ENCODE results near the gene MGAT5. TPM values are rescaled to one million over a fixed set of nuclear protein-coding genes. Genes with fewer than 3 reads are reported as not detected.

The MGAT5 gene
- total and polyA plus RNA-seq, 2 donors from 2014 or later, result 14.3 to 40.9 TPM

DNA sequence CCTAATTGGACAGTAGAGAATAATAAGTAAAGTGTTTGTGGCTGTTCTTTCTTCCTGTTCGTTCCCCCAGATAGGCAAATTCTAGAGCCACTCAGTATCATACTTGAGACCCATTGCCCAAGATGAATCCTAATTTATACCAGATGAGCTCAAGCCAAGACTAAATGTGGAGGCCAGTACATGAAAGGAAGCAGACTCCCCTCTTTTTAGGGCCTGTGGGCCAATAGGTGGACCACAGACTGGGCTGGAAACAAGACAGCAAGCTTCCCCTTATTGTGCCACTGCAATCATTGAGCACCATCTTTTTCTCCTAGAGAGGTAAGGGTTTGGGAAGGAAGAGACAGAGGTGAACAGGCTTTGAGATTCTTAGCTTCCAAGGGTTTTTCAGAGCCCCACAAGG lies 141.9 kb downstream of the MGAT5 start:
- H3K27me3 ChIP-seq (ENCODE audit: control insufficient read depth, insufficient read depth, low read length), result no peaks in the 10 kb centered on the region
- H3K27ac ChIP-seq (ENCODE audit: low read depth in 2 of 2, low read length in 2 of 2), result no peak overlapping the region
- FAIRE-seq, result no peak
- no peak overlapping the region for H3K9ac ChIP-seq (ENCODE audit: low read length in 3 of 3)
- no peak for TF ChIP-seq CTCF (IDR thresholded peaks at IDR 0.05; ENCODE audit: borderline replicate concordance, extremely low read depth, insufficient read depth)
- H3K36me3 ChIP-seq (ENCODE audit: control insufficient read depth in 2 of 3, insufficient read depth in 3 of 3, low read length in 3 of 3), result no peaks in the 10 kb centered on the region
- intact Hi-C loops (cut with DNase I), result no loop called here
- H3K4me3 ChIP-seq (ENCODE audit: low read length in 3 of 3), result no peak overlapping the region
- DNase-seq, result no peak
- no peaks in the 10 kb centered on the region for H3K4me1 ChIP-seq (ENCODE audit: control insufficient read depth in 2 of 3, insufficient read depth in 2 of 3, low read depth in 1 of 3, low read length in 3 of 3)
- H3K9me3 ChIP-seq (ENCODE audit: control insufficient read depth in 2 of 3, insufficient read depth in 1 of 3, low read length in 3 of 3), result no peaks in the 10 kb centered on the region

GRCh38 chr2:134396493-134396892 lies 142.6 kb downstream of the MGAT5 start:
- Histone ChIP-seq H3K27ac (ENCODE audit: low read depth in 2 of 2, low read length in 2 of 2) (no peak overlapping the region), H3K9ac (ENCODE audit: low read length in 3 of 3) (no peak overlapping the region), H3K36me3 (ENCODE audit: control insufficient read depth in 2 of 3, insufficient read depth in 3 of 3, low read length in 3 of 3) (no peaks in the 10 kb centered on the region), H3K9me3 (ENCODE audit: control insufficient read depth in 2 of 3, insufficient read depth in 1 of 3, low read length in 3 of 3) (no peaks in the 10 kb centered on the region), H3K4me3 (ENCODE audit: low read length in 3 of 3) (no peak overlapping the region), H3K4me1 (ENCODE audit: control insufficient read depth in 2 of 3, insufficient read depth in 2 of 3, low read depth in 1 of 3, low read length in 3 of 3) (no peaks in the 10 kb centered on the region), H3K27me3 (ENCODE audit: control insufficient read depth, insufficient read depth, low read length) (no peaks in the 10 kb centered on the region)
- DNase-seq (no peak), FAIRE-seq (no peak)
- intact Hi-C loops (cut with DNase I), result no loop called here
- no peak for TF ChIP-seq CTCF (IDR thresholded peaks at IDR 0.05; ENCODE audit: borderline replicate concordance, extremely low read depth, insufficient read depth)

DNA sequence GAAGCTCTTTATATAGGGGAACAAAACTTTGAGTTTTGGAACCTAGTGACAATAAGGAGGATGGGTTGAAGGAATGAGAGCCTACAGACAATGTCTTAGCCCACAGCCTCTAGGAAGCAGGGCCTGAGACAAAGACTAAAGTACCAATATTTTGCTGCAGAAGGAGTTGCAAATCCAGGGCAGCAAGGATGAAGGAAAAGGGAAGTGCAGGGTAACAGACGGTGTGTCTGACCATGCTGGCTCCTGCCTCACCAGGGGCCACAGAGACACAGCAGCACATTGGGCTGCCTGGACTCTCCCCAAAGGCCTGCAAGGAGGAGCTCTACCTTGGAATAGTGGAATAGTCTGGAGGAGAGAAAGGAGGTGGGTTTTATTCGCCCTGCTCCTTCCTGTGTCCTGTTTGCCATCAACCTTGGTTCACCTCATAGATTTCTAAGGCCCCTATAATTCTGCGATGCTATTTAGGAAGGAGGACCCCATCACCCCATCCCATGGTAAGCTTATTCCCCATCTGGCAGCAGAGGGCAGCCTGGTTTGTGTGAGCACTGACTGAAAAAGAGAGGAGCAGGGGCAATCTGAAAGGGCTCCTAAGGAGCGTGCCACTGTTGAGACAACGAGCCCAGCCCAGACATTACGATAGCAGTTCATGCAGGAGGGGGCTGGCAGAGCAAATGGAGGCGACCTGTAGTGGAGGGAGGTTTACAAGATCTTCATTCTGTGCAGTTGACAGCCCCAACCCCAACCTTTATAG lies 143.4 kb downstream of the MGAT5 start:
- DNase-seq, result no peak
- no peak for TF ChIP-seq CTCF (IDR thresholded peaks at IDR 0.05; ENCODE audit: borderline replicate concordance, extremely low read depth, insufficient read depth)
- no peak overlapping the region for H3K9ac ChIP-seq (ENCODE audit: low read length in 3 of 3)
- H3K4me3 ChIP-seq (ENCODE audit: low read length in 3 of 3), result no peak overlapping the region
- intact Hi-C loops (cut with DNase I), result no loop called here
- no peaks in the 10 kb centered on the region for H3K4me1 ChIP-seq (ENCODE audit: control insufficient read depth in 2 of 3, insufficient read depth in 2 of 3, low read depth in 1 of 3, low read length in 3 of 3)
- H3K27ac ChIP-seq (ENCODE audit: low read depth in 2 of 2, low read length in 2 of 2), result no peak overlapping the region
- no peak for FAIRE-seq
- H3K27me3 ChIP-seq (ENCODE audit: control insufficient read depth, insufficient read depth, low read length), result no peaks in the 10 kb centered on the region
- no peaks in the 10 kb centered on the region for H3K36me3 ChIP-seq (ENCODE audit: control insufficient read depth in 2 of 3, insufficient read depth in 3 of 3, low read length in 3 of 3)
- no peaks in the 10 kb centered on the region for H3K9me3 ChIP-seq (ENCODE audit: control insufficient read depth in 2 of 3, insufficient read depth in 1 of 3, low read length in 3 of 3)
